Measurements from ENCODE around the gene FSD2.
A peak's percentile ranks its signal among the peaks of the same experiment; 100 is the strongest.

Gene FSD2, protein sequence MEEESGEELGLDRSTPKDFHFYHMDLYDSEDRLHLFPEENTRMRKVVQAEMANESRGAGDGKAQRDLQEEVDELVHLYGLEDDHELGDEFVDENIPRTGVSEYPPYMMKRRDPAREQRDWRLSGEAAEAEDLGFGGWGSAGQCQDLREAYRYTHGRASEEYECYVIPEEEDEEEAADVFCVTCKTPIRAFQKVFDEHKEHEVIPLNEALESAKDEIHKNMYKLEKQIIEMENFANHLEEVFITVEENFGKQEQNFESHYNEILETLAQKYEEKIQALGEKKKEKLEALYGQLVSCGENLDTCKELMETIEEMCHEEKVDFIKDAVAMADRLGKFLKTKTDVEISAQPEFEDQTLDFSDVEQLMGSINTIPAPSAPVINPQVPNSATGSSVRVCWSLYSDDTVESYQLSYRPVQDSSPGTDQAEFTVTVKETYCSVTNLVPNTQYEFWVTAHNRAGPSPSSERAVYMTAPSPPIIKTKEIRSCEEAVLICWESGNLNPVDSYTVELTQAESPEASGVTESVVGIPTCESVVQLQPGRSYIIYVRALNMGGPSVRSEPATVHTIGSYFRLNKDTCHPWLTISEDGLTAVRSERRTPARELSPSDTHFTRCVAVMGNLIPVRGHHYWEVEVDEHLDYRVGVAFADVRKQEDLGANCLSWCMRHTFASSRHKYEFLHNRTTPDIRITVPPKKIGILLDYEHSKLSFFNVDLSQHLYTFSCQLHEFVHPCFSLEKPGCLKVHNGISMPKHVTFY

DNA sequence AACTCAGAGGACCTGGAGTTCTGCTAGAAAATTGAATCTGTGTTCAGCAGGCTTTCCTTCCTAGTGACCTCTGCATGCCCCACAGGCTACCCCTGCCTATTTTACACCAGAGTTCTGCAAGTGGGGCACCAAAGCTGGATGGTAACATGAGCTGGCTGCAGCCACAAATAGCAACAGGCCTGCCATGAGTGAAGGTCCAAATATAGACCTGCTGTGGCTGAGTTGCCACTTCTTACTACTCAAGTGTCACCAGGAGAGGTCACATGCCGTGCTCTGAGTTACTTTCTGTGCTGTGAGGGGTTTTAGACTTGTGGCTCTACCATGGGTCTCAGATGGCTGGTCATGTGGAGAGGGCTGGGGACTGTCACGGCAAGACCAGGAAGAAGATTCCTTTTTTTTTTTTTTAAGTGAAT, at the start of gene FSD2:
Gene FSD2 (minus strand): TSS at position 76 of the 413 bp plus-strand sequence. CDS start 18,679 bp downstream, outside the sequence.
- Histone ChIP-seq H3K9me3 (ENCODE audit: control insufficient read depth in 5 of 5, low read length in 5 of 5) (no peaks in the 10 kb centered on the region), H3K27me3 (ENCODE audit: control insufficient read depth in 5 of 5, insufficient read depth in 4 of 5, low read length in 5 of 5) (no peaks in the 10 kb centered on the region), H3K36me3 (ENCODE audit: control insufficient read depth in 5 of 5, insufficient read depth in 5 of 5, low read length in 5 of 5) (no peaks in the 10 kb centered on the region), H3K9ac (ENCODE audit: low read length in 5 of 5) (no peak within 1 kb of the TSS), H3K4me1 (ENCODE audit: control insufficient read depth in 5 of 5, insufficient read depth in 5 of 5, low read length in 5 of 5) (peaks cover 2 to 14% (median 11%) of the 10 kb centered on the region in 5 donors), H3K4me3 (ENCODE audit: low read depth in 1 of 5, low read length in 5 of 5) (no peak within 1 kb of the TSS), H3K27ac (ENCODE audit: low read depth, low read length) (no peak within 1 kb of the TSS)

GRCh38 chr15:82854554-82854953, 48.7 kb upstream of the FSD2 start:
- H3K27ac ChIP-seq (ENCODE audit: low read depth, low read length) = no peak overlapping the region
- no peaks in the 10 kb centered on the region for H3K27me3 ChIP-seq (ENCODE audit: control insufficient read depth in 5 of 5, insufficient read depth in 4 of 5, low read length in 5 of 5)
- H3K4me3 ChIP-seq (ENCODE audit: low read depth in 1 of 5, low read length in 5 of 5) = no peak overlapping the region
- H3K9me3 ChIP-seq (ENCODE audit: control insufficient read depth in 5 of 5, low read length in 5 of 5) = no peaks in the 10 kb centered on the region
- no peak overlapping the region for H3K9ac ChIP-seq (ENCODE audit: low read length in 5 of 5)
- H3K36me3 ChIP-seq (ENCODE audit: control insufficient read depth in 5 of 5, insufficient read depth in 5 of 5, low read length in 5 of 5) = peaks cover 0 to 2% (median 0%) of the 10 kb centered on the region in 5 donors
- H3K4me1 ChIP-seq (ENCODE audit: control insufficient read depth in 5 of 5, insufficient read depth in 5 of 5, low read length in 5 of 5) = peaks cover 0 to 5% (median 3%) of the 10 kb centered on the region in 5 donors

- no peaks in the 10 kb centered on the region for H3K9me3 ChIP-seq (ENCODE audit: control insufficient read depth in 5 of 5, low read length in 5 of 5)
- H3K36me3 ChIP-seq (ENCODE audit: control insufficient read depth in 5 of 5, insufficient read depth in 5 of 5, low read length in 5 of 5) = no peaks in the 10 kb centered on the region
- peaks cover 0 to 14% (median 9%) of the 10 kb centered on the region in 5 donors for H3K4me1 ChIP-seq (ENCODE audit: control insufficient read depth in 5 of 5, insufficient read depth in 5 of 5, low read length in 5 of 5)
- no peak overlapping the region for H3K4me3 ChIP-seq (ENCODE audit: low read depth in 1 of 5, low read length in 5 of 5)
- no peak overlapping the region for H3K9ac ChIP-seq (ENCODE audit: low read length in 5 of 5)
- H3K27me3 ChIP-seq (ENCODE audit: control insufficient read depth in 5 of 5, insufficient read depth in 4 of 5, low read length in 5 of 5) = no peaks in the 10 kb centered on the region
- no peak overlapping the region for H3K27ac ChIP-seq (ENCODE audit: low read depth, low read length)
Measured at GRCh38 chr15:82852941-82853561, 47.2 kb upstream of the FSD2 start.

GRCh38 chr15:82851981-82852511, 46.2 kb upstream of the FSD2 start:
- no peak overlapping the region for H3K9ac ChIP-seq (ENCODE audit: low read length in 5 of 5)
- peaks cover 0 to 14% (median 9%) of the 10 kb centered on the region in 5 donors for H3K4me1 ChIP-seq (ENCODE audit: control insufficient read depth in 5 of 5, insufficient read depth in 5 of 5, low read length in 5 of 5)
- no peaks in the 10 kb centered on the region for H3K9me3 ChIP-seq (ENCODE audit: control insufficient read depth in 5 of 5, low read length in 5 of 5)
- H3K27me3 ChIP-seq (ENCODE audit: control insufficient read depth in 5 of 5, insufficient read depth in 4 of 5, low read length in 5 of 5) = no peaks in the 10 kb centered on the region
- H3K4me3 ChIP-seq (ENCODE audit: low read depth in 1 of 5, low read length in 5 of 5) = no peak overlapping the region
- H3K27ac ChIP-seq (ENCODE audit: low read depth, low read length) = no peak overlapping the region
- H3K36me3 ChIP-seq (ENCODE audit: control insufficient read depth in 5 of 5, insufficient read depth in 5 of 5, low read length in 5 of 5) = no peaks in the 10 kb centered on the region

GRCh38 chr15:82851306-82851850, 45.5 kb upstream of the FSD2 start:
- Histone ChIP-seq H3K27ac (ENCODE audit: low read depth, low read length) (no peak overlapping the region), H3K36me3 (ENCODE audit: control insufficient read depth in 5 of 5, insufficient read depth in 5 of 5, low read length in 5 of 5) (no peaks in the 10 kb centered on the region), H3K27me3 (ENCODE audit: control insufficient read depth in 5 of 5, insufficient read depth in 4 of 5, low read length in 5 of 5) (no peaks in the 10 kb centered on the region)

DNA sequence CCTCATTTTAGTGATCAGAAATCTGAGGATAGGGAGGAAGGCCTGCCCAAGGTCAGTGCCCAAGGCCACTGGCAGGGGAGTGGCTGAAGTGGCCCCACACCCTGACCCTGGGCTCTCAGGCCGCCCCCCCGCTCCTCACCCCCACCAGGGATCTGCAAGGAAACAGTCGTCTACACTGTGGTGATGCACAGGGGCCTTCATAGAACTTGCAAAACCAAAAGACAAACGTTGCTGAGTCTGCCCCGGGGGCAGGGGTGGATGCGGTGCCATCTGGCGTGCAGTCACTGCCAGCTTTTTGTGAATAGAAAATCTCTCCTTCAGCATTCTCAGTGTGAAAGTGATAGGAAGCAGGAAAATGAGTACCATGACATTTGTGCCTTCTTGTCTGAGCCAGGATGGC, 44.9 kb upstream of the FSD2 start:
- Histone ChIP-seq H3K9me3 (ENCODE audit: control insufficient read depth in 5 of 5, low read length in 5 of 5) (no peaks in the 10 kb centered on the region), H3K36me3 (ENCODE audit: control insufficient read depth in 5 of 5, insufficient read depth in 5 of 5, low read length in 5 of 5) (no peaks in the 10 kb centered on the region), H3K4me3 (ENCODE audit: low read depth in 1 of 5, low read length in 5 of 5) (no peak overlapping the region), H3K4me1 (ENCODE audit: control insufficient read depth in 5 of 5, insufficient read depth in 5 of 5, low read length in 5 of 5) (peaks cover 0 to 14% (median 9%) of the 10 kb centered on the region in 5 donors), H3K27ac (ENCODE audit: low read depth, low read length) (no peak overlapping the region), H3K27me3 (ENCODE audit: control insufficient read depth in 5 of 5, insufficient read depth in 4 of 5, low read length in 5 of 5) (no peaks in the 10 kb centered on the region), H3K9ac (ENCODE audit: low read length in 5 of 5) (no peak overlapping the region)

More at GRCh38 chr15:82851306-82851850, 45.5 kb upstream of the FSD2 start:
- Histone ChIP-seq H3K4me1 (ENCODE audit: control insufficient read depth in 5 of 5, insufficient read depth in 5 of 5, low read length in 5 of 5) (peaks cover 0 to 14% (median 9%) of the 10 kb centered on the region in 5 donors), H3K4me3 (ENCODE audit: low read depth in 1 of 5, low read length in 5 of 5) (no peak overlapping the region), H3K9me3 (ENCODE audit: control insufficient read depth in 5 of 5, low read length in 5 of 5) (no peaks in the 10 kb centered on the region), H3K9ac (ENCODE audit: low read length in 5 of 5) (no peak overlapping the region)

DNA sequence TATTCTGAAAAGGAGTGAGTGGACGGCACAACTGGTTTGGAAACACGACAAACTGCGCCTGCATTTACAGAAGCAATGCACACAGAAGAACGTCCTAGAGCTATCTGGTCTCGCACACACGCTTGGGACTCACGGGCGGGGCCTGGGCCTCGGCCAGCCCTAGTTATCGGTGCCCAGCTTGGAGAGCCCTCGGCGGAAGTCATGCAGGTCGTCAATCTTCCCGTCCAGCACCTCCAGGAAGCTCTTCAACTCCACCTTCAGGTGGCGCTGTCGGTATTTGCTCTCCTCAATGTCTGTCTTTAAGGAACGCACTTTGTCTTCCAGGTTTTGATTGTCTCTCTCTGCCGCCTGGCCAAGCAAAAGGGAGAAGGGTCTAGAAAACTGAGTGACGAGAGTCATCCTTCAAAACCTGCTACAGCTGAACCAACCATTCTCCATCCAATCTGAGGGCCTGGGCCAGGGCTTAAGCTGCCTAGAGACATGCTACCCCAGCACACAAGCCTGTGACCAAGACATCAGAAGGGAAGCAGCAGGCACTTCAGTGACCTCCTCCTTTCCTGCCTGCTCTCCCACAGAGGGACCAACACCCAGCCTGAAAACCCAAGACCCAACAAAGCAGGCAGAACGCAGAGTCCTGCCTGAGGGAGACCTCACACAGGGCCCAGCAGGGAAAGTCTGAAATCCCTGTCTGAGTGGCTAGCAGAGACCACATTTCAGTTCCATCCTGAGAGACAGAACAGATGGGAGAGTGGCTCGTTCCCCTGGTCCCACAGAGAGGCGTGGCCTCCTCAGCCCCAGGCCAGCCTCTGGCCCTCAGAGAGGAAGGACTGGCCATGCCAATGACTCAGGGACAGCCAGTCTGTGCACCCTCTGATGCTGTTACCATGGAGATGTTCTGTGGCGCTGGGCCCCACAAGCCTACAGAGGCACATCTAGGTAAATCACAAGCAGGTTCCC, 44.0 kb upstream of the FSD2 start:
- Histone ChIP-seq H3K9me3 (ENCODE audit: control insufficient read depth in 5 of 5, low read length in 5 of 5) (no peaks in the 10 kb centered on the region), H3K27ac (ENCODE audit: low read depth, low read length) (no peak overlapping the region), H3K27me3 (ENCODE audit: control insufficient read depth in 5 of 5, insufficient read depth in 4 of 5, low read length in 5 of 5) (no peaks in the 10 kb centered on the region), H3K9ac (ENCODE audit: low read length in 5 of 5) (peak overlapping the region in 1 of 5 donors; percentile 37), H3K4me1 (ENCODE audit: control insufficient read depth in 5 of 5, insufficient read depth in 5 of 5, low read length in 5 of 5) (peaks cover 0 to 14% (median 9%) of the 10 kb centered on the region in 5 donors), H3K4me3 (ENCODE audit: low read depth in 1 of 5, low read length in 5 of 5) (peak overlapping the region in 4 of 5 donors; percentile 42 to 49 (median 46)), H3K36me3 (ENCODE audit: control insufficient read depth in 5 of 5, insufficient read depth in 5 of 5, low read length in 5 of 5) (no peaks in the 10 kb centered on the region)

DNA sequence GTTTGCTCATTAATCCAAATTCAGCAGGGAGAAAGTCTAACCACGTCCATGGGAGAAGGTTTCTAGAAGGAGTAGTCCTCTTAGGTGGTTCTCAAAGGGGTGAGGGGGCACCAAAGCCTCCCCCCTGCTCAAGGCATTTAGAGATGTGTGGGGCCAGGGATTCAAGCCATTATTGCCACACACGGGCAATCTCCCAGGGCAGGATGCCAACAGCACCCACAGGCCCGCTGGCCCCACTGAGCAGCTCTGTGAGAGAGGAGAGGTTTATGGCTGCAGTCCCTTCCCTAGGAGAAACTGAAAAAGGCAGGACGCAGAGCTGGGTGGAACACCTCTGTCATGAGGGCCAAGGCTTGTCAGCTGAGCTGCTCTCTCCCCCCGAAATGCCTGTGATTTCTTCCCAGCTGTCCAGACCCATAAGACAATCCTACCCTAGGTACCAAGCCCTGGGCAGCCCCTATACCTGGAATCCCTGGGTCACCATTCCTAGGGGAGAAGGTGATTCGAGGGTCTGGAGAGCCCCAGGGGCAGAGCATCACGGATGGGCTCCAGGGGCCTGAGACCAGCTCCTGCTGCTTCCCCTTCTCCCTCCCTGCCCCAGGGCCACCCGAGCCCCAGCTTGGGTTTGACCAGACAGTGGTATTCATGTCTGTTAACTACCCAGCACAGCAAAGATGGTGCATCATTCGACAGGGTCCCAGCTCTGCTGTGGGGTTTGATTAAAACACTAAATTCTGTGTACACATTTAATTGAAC, 42.5 kb upstream of the FSD2 start:
- H3K9me3 ChIP-seq (ENCODE audit: control insufficient read depth in 5 of 5, low read length in 5 of 5) = peaks cover 0 to 4% (median 0%) of the 10 kb centered on the region in 5 donors
- no peaks in the 10 kb centered on the region for H3K27me3 ChIP-seq (ENCODE audit: control insufficient read depth in 5 of 5, insufficient read depth in 4 of 5, low read length in 5 of 5)
- H3K36me3 ChIP-seq (ENCODE audit: control insufficient read depth in 5 of 5, insufficient read depth in 5 of 5, low read length in 5 of 5) = no peaks in the 10 kb centered on the region
- no peak overlapping the region for H3K4me3 ChIP-seq (ENCODE audit: low read depth in 1 of 5, low read length in 5 of 5)
- peaks cover 0 to 14% (median 10%) of the 10 kb centered on the region in 5 donors for H3K4me1 ChIP-seq (ENCODE audit: control insufficient read depth in 5 of 5, insufficient read depth in 5 of 5, low read length in 5 of 5)
- H3K27ac ChIP-seq (ENCODE audit: low read depth, low read length) = no peak overlapping the region
- H3K9ac ChIP-seq (ENCODE audit: low read length in 5 of 5) = no peak overlapping the region
